H1 (cell line): Measurements from ENCODE around the gene BCL2L12. TPM values are rescaled to one million over a fixed set of nuclear protein-coding genes. Genes with fewer than 3 reads are reported as not detected.

Source experiments
- BRCA1 ChIP-seq: IDR thresholded peaks from 2 replicates; pipeline ENCODE4 v1.6.1; 2012; ENCODE audit warnings: low read depth, low read length, improper control_type of control experiment
- CHD1 ChIP-seq: IDR thresholded peaks from 2 replicates; pipeline ENCODE4 v1.6.1; 2012; ENCODE audit warnings: low read depth, low read length, improper control_type of control experiment
- EP300 ChIP-seq, 2 experiments: IDR thresholded peaks; 1 replicate in 1 of 2; 2 replicates in 1 of 2; pipeline ENCODE4 v1.6.1; 2011 to 2012; ENCODE audit warnings: low read depth in 2 of 2, low read length in 2 of 2, mild to moderate bottlenecking in 2 of 2, borderline replicate concordance in 1 of 2, inconsistent platforms in 1 of 2, moderate library complexity in 1 of 2
- GABPA ChIP-seq: IDR thresholded peaks from 2 replicates; pipeline ENCODE4 v1.6.1; 2011; ENCODE audit warnings: mild to moderate bottlenecking, low read length, moderate library complexity, borderline replicate concordance; ENCODE audit not compliant: insufficient read depth
- POLR2A ChIP-seq, 2 experiments: IDR thresholded peaks; 1 replicate in 1 of 2; 2 replicates in 1 of 2; pipeline ENCODE4 v1.6.1; 2011; ENCODE audit warnings: low read depth in 2 of 2, low read length in 2 of 2, mild to moderate bottlenecking in 2 of 2; ENCODE audit errors: control extremely low read depth in 1 of 2
- POU5F1 ChIP-seq: IDR thresholded peaks from 2 replicates; pipeline ENCODE4 v1.6.1; 2011; ENCODE audit warnings: low read depth, mild to moderate bottlenecking, low read length, moderate library complexity
- RXRA ChIP-seq: IDR thresholded peaks from 2 replicates; pipeline ENCODE4 v1.6.1; 2011; ENCODE audit warnings: low read depth, mild to moderate bottlenecking, low read length, moderate library complexity; ENCODE audit not compliant: insufficient read depth
- TEAD4 ChIP-seq: IDR thresholded peaks from 2 replicates; pipeline ENCODE4 v1.6.1; 2012; ENCODE audit warnings: low read depth, low read length, inconsistent platforms, mixed read lengths
- polyA plus RNA-seq, 7 experiments: library from polyadenylated mRNA; depleted of rRNA in 3 of 7; stranded (reverse) in 5 of 7; unstranded in 2 of 7; fragments of >200 nt in 5 of 7; fragments of 200-250 nt in 2 of 7; gene quantifications; 1 replicate in 5 of 7; 2 replicates in 1 of 7; 4 replicates in 1 of 7; pipeline versions ENCODE4 v1.2.1 to v1.2.3, GENCODE V29; 2011 to 2013; ENCODE audit warnings: missing spikeins in 2 of 7, mixed read lengths in 2 of 7
- total RNA-seq: library from RNA; stranded (reverse); fragmentation: NEBNext Ultra II Directional; extraction: Animal tissue kit (Norgen Biotek cat#: 25700); gene quantifications from 2 replicates; pipeline ENCODE4 v1.2.1, GENCODE V29; 2021
- TF ChIP-seq, protein P1 (sequence below): IDR thresholded peaks from 2 replicates; pipeline ENCODE4 v1.6.1; 2012; ENCODE audit warnings: inconsistent platforms
- TF ChIP-seq, protein P2 (sequence below): fragments of 300-600 bp; sonication (generic); IDR thresholded peaks from 2 replicates; pipeline ENCODE4 v1.7.1; 2012; ENCODE audit warnings: low read length, moderate library complexity, mild to moderate bottlenecking, inconsistent platforms; ENCODE audit not compliant: insufficient replicate concordance

BCL2L12 gene
- total and polyA plus RNA-seq, 2 of the 8 experiments (the other 6 are each of a cell fraction or from before 2014, with no cell fraction given) = 126 to 209 TPM

DNA sequence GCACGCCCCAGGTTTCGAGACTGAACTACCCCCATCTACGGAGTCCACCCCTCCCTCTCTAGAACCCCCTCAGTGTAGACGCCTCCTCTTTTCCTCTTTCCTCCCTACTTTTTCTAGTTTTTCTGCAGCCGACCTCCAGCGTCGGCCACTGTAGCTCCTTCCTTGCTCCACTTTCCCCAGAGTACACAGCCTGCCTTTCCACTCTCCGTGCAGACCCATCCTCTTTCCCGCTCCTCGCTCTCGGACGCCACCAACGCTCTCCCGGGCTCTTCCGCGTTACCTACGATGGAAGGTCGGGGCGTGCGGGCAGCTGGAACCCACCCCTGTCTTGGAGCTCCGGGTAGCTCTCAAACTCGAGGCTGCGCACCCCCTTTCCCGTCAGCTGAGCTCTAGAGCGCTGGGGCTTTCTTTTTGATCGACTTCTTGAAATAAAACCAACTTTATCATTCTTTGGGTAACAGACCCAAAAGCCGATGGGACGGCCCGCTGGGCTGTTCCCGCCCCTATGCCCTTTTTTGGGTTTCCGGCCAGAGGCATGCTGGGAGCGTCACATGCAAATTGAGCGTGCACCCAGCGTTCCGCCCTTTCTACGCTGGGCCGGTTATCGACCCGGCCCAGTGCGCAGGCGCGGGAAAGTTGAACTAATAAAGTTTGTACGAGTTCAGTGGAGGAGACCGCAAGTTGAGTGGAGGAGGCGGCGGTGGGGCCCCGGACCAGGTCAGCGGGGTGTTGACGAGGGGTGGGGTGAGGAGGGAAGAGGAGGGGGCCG is at the start of gene BCL2L12, which contains the start of gene IRF3 (continued):
- no peak for TF ChIP-seq TEAD4
- TF ChIP-seq CHD1 = peak; percentile 64; the same call in 1 of the 2 replicates
- no peak for TF ChIP-seq GABPA
- TF ChIP-seq EP300 (IDR thresholded peaks at IDR 0.05; ENCODE audit: borderline replicate concordance in 1 of 2, low read depth in 2 of 2, low read length in 2 of 2) = no peak
- TF ChIP-seq, protein P1, sequence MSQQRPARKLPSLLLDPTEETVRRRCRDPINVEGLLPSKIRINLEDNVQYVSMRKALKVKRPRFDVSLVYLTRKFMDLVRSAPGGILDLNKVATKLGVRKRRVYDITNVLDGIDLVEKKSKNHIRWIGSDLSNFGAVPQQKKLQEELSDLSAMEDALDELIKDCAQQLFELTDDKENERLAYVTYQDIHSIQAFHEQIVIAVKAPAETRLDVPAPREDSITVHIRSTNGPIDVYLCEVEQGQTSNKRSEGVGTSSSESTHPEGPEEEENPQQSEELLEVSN = 0 out of 2 replicates have a peak, but pooled peaks have one; percentile 20
- TF ChIP-seq, protein P2, sequence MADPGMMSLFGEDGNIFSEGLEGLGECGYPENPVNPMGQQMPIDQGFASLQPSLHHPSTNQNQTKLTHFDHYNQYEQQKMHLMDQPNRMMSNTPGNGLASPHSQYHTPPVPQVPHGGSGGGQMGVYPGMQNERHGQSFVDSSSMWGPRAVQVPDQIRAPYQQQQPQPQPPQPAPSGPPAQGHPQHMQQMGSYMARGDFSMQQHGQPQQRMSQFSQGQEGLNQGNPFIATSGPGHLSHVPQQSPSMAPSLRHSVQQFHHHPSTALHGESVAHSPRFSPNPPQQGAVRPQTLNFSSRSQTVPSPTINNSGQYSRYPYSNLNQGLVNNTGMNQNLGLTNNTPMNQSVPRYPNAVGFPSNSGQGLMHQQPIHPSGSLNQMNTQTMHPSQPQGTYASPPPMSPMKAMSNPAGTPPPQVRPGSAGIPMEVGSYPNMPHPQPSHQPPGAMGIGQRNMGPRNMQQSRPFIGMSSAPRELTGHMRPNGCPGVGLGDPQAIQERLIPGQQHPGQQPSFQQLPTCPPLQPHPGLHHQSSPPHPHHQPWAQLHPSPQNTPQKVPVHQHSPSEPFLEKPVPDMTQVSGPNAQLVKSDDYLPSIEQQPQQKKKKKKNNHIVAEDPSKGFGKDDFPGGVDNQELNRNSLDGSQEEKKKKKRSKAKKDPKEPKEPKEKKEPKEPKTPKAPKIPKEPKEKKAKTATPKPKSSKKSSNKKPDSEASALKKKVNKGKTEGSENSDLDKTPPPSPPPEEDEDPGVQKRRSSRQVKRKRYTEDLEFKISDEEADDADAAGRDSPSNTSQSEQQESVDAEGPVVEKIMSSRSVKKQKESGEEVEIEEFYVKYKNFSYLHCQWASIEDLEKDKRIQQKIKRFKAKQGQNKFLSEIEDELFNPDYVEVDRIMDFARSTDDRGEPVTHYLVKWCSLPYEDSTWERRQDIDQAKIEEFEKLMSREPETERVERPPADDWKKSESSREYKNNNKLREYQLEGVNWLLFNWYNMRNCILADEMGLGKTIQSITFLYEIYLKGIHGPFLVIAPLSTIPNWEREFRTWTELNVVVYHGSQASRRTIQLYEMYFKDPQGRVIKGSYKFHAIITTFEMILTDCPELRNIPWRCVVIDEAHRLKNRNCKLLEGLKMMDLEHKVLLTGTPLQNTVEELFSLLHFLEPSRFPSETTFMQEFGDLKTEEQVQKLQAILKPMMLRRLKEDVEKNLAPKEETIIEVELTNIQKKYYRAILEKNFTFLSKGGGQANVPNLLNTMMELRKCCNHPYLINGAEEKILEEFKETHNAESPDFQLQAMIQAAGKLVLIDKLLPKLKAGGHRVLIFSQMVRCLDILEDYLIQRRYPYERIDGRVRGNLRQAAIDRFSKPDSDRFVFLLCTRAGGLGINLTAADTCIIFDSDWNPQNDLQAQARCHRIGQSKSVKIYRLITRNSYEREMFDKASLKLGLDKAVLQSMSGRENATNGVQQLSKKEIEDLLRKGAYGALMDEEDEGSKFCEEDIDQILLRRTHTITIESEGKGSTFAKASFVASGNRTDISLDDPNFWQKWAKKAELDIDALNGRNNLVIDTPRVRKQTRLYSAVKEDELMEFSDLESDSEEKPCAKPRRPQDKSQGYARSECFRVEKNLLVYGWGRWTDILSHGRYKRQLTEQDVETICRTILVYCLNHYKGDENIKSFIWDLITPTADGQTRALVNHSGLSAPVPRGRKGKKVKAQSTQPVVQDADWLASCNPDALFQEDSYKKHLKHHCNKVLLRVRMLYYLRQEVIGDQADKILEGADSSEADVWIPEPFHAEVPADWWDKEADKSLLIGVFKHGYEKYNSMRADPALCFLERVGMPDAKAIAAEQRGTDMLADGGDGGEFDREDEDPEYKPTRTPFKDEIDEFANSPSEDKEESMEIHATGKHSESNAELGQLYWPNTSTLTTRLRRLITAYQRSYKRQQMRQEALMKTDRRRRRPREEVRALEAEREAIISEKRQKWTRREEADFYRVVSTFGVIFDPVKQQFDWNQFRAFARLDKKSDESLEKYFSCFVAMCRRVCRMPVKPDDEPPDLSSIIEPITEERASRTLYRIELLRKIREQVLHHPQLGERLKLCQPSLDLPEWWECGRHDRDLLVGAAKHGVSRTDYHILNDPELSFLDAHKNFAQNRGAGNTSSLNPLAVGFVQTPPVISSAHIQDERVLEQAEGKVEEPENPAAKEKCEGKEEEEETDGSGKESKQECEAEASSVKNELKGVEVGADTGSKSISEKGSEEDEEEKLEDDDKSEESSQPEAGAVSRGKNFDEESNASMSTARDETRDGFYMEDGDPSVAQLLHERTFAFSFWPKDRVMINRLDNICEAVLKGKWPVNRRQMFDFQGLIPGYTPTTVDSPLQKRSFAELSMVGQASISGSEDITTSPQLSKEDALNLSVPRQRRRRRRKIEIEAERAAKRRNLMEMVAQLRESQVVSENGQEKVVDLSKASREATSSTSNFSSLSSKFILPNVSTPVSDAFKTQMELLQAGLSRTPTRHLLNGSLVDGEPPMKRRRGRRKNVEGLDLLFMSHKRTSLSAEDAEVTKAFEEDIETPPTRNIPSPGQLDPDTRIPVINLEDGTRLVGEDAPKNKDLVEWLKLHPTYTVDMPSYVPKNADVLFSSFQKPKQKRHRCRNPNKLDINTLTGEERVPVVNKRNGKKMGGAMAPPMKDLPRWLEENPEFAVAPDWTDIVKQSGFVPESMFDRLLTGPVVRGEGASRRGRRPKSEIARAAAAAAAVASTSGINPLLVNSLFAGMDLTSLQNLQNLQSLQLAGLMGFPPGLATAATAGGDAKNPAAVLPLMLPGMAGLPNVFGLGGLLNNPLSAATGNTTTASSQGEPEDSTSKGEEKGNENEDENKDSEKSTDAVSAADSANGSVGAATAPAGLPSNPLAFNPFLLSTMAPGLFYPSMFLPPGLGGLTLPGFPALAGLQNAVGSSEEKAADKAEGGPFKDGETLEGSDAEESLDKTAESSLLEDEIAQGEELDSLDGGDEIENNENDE = no peak
- TF ChIP-seq RXRA = no peak
- no peak for TF ChIP-seq POLR2A (IDR thresholded peaks at IDR 0.05; ENCODE audit: control extremely low read depth in 1 of 2, low read depth in 2 of 2, low read length in 2 of 2)
- TF ChIP-seq BRCA1 = no peak
- no peak for TF ChIP-seq POU5F1
